Measurements from ENCODE around the gene PTPN6. TPM values are rescaled to one million over a fixed set of nuclear protein-coding genes. Genes with fewer than 3 reads are reported as not detected.

PTPN6 gene
- total and polyA plus RNA-seq, 2 of the 13 experiments (the other 11 are each of a cell fraction or from before 2014, with no cell fraction given), result 10.5 to 10.6 TPM

- TF ChIP-seq, protein P1, sequence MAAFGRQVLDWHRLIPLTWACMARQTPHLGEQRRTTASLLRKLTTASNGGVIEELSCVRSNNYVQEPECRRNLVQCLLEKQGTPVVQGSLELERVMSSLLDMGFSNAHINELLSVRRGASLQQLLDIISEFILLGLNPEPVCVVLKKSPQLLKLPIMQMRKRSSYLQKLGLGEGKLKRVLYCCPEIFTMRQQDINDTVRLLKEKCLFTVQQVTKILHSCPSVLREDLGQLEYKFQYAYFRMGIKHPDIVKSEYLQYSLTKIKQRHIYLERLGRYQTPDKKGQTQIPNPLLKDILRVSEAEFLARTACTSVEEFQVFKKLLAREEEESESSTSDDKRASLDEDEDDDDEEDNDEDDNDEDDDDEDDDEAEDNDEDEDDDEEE (CRISPR knock-in tag; IDR thresholded peaks at IDR 0.05), result no peak
- TF ChIP-seq ZMYM3 (CRISPR knock-in tag; IDR thresholded peaks at IDR 0.05) (no peak), HOXA5 (CRISPR knock-in tag; IDR thresholded peaks at IDR 0.05) (no peak), PCBP2 (optimal IDR thresholded peaks at IDR 0.05; ENCODE audit: low read depth, low read length, poor library complexity, severe bottlenecking) (no peak), FOSL1 (CRISPR knock-in tag; IDR thresholded peaks at IDR 0.05; ENCODE audit: borderline replicate concordance) (no peak), ZSCAN25 (CRISPR knock-in tag; IDR thresholded peaks at IDR 0.05) (no peak), MIER2 (CRISPR knock-in tag; IDR thresholded peaks at IDR 0.05) (no peak), NCOR1 (IDR thresholded peaks at IDR 0.05; ENCODE audit: borderline replicate concordance, low read length) (no peak), ZNF44 (CRISPR knock-in tag; IDR thresholded peaks at IDR 0.05) (no peak), FOXM1 (CRISPR knock-in tag; IDR thresholded peaks at IDR 0.05) (no peak), KMT2B (CRISPR knock-in tag; IDR thresholded peaks at IDR 0.05) (0 out of 2 replicates have a peak, but pooled peaks have one; percentile 5), SAFB2 (CRISPR knock-in tag; IDR thresholded peaks at IDR 0.05; ENCODE audit: borderline replicate concordance, low read depth) (no peak)
- TF ChIP-seq, protein P2, sequence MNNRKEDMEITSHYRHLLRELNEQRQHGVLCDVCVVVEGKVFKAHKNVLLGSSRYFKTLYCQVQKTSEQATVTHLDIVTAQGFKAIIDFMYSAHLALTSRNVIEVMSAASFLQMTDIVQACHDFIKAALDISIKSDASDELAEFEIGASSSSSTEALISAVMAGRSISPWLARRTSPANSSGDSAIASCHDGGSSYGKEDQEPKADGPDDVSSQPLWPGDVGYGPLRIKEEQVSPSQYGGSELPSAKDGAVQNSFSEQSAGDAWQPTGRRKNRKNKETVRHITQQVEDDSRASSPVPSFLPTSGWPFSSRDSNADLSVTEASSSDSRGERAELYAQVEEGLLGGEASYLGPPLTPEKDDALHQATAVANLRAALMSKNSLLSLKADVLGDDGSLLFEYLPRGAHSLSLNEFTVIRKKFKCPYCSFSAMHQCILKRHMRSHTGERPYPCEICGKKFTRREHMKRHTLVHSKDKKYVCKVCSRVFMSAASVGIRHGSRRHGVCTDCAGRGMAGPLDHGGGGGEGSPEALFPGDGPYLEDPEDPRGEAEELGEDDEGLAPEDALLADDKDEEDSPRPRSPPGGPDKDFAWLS (CRISPR knock-in tag; IDR thresholded peaks at IDR 0.05; ENCODE audit: borderline replicate concordance), result no peak
- TF ChIP-seq, protein P3, sequence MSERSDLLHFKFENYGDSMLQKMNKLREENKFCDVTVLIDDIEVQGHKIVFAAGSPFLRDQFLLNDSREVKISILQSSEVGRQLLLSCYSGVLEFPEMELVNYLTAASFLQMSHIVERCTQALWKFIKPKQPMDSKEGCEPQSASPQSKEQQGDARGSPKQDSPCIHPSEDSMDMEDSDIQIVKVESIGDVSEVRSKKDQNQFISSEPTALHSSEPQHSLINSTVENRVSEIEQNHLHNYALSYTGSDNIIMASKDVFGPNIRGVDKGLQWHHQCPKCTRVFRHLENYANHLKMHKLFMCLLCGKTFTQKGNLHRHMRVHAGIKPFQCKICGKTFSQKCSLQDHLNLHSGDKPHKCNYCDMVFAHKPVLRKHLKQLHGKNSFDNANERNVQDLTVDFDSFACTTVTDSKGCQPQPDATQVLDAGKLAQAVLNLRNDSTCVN (CRISPR knock-in tag; IDR thresholded peaks at IDR 0.05; ENCODE audit: borderline replicate concordance), result no peak
- TF ChIP-seq, protein P4, sequence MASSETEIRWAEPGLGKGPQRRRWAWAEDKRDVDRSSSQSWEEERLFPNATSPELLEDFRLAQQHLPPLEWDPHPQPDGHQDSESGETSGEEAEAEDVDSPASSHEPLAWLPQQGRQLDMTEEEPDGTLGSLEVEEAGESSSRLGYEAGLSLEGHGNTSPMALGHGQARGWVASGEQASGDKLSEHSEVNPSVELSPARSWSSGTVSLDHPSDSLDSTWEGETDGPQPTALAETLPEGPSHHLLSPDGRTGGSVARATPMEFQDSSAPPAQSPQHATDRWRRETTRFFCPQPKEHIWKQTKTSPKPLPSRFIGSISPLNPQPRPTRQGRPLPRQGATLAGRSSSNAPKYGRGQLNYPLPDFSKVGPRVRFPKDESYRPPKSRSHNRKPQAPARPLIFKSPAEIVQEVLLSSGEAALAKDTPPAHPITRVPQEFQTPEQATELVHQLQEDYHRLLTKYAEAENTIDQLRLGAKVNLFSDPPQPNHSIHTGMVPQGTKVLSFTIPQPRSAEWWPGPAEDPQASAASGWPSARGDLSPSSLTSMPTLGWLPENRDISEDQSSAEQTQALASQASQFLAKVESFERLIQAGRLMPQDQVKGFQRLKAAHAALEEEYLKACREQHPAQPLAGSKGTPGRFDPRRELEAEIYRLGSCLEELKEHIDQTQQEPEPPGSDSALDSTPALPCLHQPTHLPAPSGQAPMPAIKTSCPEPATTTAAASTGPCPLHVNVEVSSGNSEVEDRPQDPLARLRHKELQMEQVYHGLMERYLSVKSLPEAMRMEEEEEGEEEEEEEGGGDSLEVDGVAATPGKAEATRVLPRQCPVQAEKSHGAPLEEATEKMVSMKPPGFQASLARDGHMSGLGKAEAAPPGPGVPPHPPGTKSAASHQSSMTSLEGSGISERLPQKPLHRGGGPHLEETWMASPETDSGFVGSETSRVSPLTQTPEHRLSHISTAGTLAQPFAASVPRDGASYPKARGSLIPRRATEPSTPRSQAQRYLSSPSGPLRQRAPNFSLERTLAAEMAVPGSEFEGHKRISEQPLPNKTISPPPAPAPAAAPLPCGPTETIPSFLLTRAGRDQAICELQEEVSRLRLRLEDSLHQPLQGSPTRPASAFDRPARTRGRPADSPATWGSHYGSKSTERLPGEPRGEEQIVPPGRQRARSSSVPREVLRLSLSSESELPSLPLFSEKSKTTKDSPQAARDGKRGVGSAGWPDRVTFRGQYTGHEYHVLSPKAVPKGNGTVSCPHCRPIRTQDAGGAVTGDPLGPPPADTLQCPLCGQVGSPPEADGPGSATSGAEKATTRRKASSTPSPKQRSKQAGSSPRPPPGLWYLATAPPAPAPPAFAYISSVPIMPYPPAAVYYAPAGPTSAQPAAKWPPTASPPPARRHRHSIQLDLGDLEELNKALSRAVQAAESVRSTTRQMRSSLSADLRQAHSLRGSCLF (CRISPR knock-in tag; IDR thresholded peaks at IDR 0.05; ENCODE audit: borderline replicate concordance), result 0 out of 2 replicates have a peak, but pooled peaks have one; percentile 59
These were observed 11.3 kb downstream of the PTPN6 start (continued) for GRCh38 chr12:6962285-6963015.
